WTC11 (cell line): ENCODE data around the gene MYL7. TPM values are rescaled to one million over a fixed set of nuclear protein-coding genes. Genes with fewer than 3 reads are reported as not detected.

Experiments used
- ATAC-seq: fragments of 200-7000 bp; cut with Tn5 transposase; 2 replicates; pipeline ENCODE4 v1.10.0; 2021; ENCODE audit warnings: mild to moderate bottlenecking, moderate library complexity
- CTCF ChIA-PET: fragments of 300-600 bp; sonication (Branson Sonifier 250); formaldehyde crosslinking; loops from one replicate; lab custom pipeline; 2021; ENCODE audit warnings: antibody characterized with exemption; lab: Charles Lee
- POLR2A ChIA-PET: fragments of 350-600 bp; sonication (Branson Sonifier 250); formaldehyde crosslinking; loops from one replicate; lab custom pipeline; 2021; ENCODE audit warnings: antibody characterized with exemption; lab: Charles Lee
- DNase-seq: peaks from one replicate; pipeline ENCODE4 v3.0.0; 2021; ENCODE audit warnings: low spot score
- H3K27ac Mint-ChIP-seq: 2 replicates; pipeline ENCODE4 v1.8.0; 2021; ENCODE audit warnings: mixed read lengths
- H3K27me3 Mint-ChIP-seq: 2 replicates; pipeline ENCODE4 v1.8.0; 2021; ENCODE audit warnings: low read depth, mild to moderate bottlenecking, moderate library complexity, mixed read lengths
- H3K36me3 Mint-ChIP-seq: 2 replicates; pipeline ENCODE4 v1.8.0; 2021; ENCODE audit warnings: mixed read lengths
- H3K4me1 Mint-ChIP-seq: 2 replicates; pipeline ENCODE4 v1.8.0; 2022; ENCODE audit warnings: mixed read lengths
- H3K4me3 Mint-ChIP-seq: 2 replicates; pipeline ENCODE4 v1.8.0; 2021; ENCODE audit warnings: mild to moderate bottlenecking, moderate library complexity, mixed read lengths
- H3K9me3 Mint-ChIP-seq: 2 replicates; pipeline ENCODE4 v1.8.0; 2021; ENCODE audit warnings: mixed read lengths
- CREB1 ChIP-seq: sonication (generic); formaldehyde crosslinking; IDR thresholded peaks from 2 replicates; pipeline ENCODE4 v1.8.0; 2023; ENCODE audit warnings: mild to moderate bottlenecking, missing genetic modification reagents
- E2F1 ChIP-seq: sonication (generic); formaldehyde crosslinking; IDR thresholded peaks from 2 replicates; pipeline ENCODE4 v1.8.0; 2022; ENCODE audit warnings: mild to moderate bottlenecking, missing genetic modification reagents
- FOXP1 ChIP-seq: sonication (generic); formaldehyde crosslinking; IDR thresholded peaks from 2 replicates; pipeline ENCODE4 v1.8.0; 2022; ENCODE audit warnings: missing genetic modification reagents, mild to moderate bottlenecking, moderate library complexity, borderline replicate concordance
- MAX ChIP-seq: sonication (generic); formaldehyde crosslinking; IDR thresholded peaks from 2 replicates; pipeline ENCODE4 v1.8.0; 2022; ENCODE audit warnings: mild to moderate bottlenecking, missing genetic modification reagents
- NR2C2 ChIP-seq: sonication (generic); formaldehyde crosslinking; IDR thresholded peaks from 2 replicates; pipeline ENCODE4 v1.8.0; 2022; ENCODE audit warnings: mild to moderate bottlenecking, missing genetic modification reagents
- PRRX2 ChIP-seq: fragments of 250-450 bp; sonication (Bioruptor Pico); IDR thresholded peaks from 2 replicates; pipeline ENCODE4 v1.8.0; 2021; ENCODE audit warnings: mild to moderate bottlenecking
- SMAD4 ChIP-seq: sonication (generic); formaldehyde crosslinking; IDR thresholded peaks from 2 replicates; pipeline ENCODE4 v1.8.0; 2022; ENCODE audit warnings: mild to moderate bottlenecking, missing genetic modification reagents
- TCF7 ChIP-seq: sonication (generic); formaldehyde crosslinking; IDR thresholded peaks from 2 replicates; pipeline ENCODE4 v1.8.0; 2022; ENCODE audit warnings: mild to moderate bottlenecking, low read depth, missing genetic modification reagents, moderate library complexity
- USF2 ChIP-seq: sonication (generic); formaldehyde crosslinking; IDR thresholded peaks from 2 replicates; pipeline ENCODE4 v1.8.1; 2023; ENCODE audit warnings: mild to moderate bottlenecking, missing genetic modification reagents, moderate library complexity
- ZNF121 ChIP-seq: sonication (generic); formaldehyde crosslinking; IDR thresholded peaks from 2 replicates; pipeline ENCODE4 v1.8.0; 2023; ENCODE audit warnings: missing genetic modification reagents
- ZNF232 ChIP-seq: sonication (generic); formaldehyde crosslinking; IDR thresholded peaks from 2 replicates; pipeline ENCODE4 v1.8.0; 2022; ENCODE audit warnings: mild to moderate bottlenecking, missing genetic modification reagents
- ZNF263 ChIP-seq: sonication (generic); formaldehyde crosslinking; IDR thresholded peaks from 2 replicates; pipeline ENCODE4 v1.8.1; 2022; ENCODE audit warnings: low read depth, mild to moderate bottlenecking, moderate library complexity, missing genetic modification reagents
- ZNF671 ChIP-seq: fragments of 250-450 bp; sonication (Bioruptor Pico); IDR thresholded peaks from 2 replicates; pipeline ENCODE4 v1.8.0; 2021; ENCODE audit warnings: mild to moderate bottlenecking
- total RNA-seq: library from RNA; stranded (reverse); gene quantifications from 3 replicates; pipeline ENCODE4 v1.2.3, GENCODE V29; 2021
- TF ChIP-seq, protein P1 (sequence below): sonication (generic); formaldehyde crosslinking; IDR thresholded peaks from 2 replicates; pipeline ENCODE4 v1.8.1; 2023; ENCODE audit warnings: mild to moderate bottlenecking, missing genetic modification reagents, borderline replicate concordance

Gene MYL7
- total RNA-seq, 1 experiment from 2014 or later = 0.90 TPM

GRCh38 chr7:44116789-44117666 is 24.1 kb downstream of the MYL7 start:
- no peak overlapping the region for H3K4me3 Mint-ChIP-seq
- POLR2A ChIA-PET = no interaction called here
- peaks cover 1% of the 10 kb centered on the region; the same call in 1 of the 2 replicates for H3K4me1 Mint-ChIP-seq
- H3K27me3 Mint-ChIP-seq = no peaks in the 10 kb centered on the region
- no peaks in the 10 kb centered on the region for H3K9me3 Mint-ChIP-seq
- CTCF ChIA-PET = interaction anchor here (1.7 kb wide), 1 partner anchor 12 kb away, joined by 4 read pairs; no protein-coding TSS in a partner anchor
- TF ChIP-seq TCF7 (no peak), SMAD4 (CRISPR knock-in tag) (no peak), PRRX2 (CRISPR knock-in tag) (no peak), CREB1 (no peak), E2F1 (CRISPR knock-in tag) (no peak)
- peaks cover 53% of the 10 kb centered on the region for H3K36me3 Mint-ChIP-seq
- H3K27ac Mint-ChIP-seq = no peak overlapping the region
- ATAC-seq = no peak
- no peak for DNase-seq

DNA sequence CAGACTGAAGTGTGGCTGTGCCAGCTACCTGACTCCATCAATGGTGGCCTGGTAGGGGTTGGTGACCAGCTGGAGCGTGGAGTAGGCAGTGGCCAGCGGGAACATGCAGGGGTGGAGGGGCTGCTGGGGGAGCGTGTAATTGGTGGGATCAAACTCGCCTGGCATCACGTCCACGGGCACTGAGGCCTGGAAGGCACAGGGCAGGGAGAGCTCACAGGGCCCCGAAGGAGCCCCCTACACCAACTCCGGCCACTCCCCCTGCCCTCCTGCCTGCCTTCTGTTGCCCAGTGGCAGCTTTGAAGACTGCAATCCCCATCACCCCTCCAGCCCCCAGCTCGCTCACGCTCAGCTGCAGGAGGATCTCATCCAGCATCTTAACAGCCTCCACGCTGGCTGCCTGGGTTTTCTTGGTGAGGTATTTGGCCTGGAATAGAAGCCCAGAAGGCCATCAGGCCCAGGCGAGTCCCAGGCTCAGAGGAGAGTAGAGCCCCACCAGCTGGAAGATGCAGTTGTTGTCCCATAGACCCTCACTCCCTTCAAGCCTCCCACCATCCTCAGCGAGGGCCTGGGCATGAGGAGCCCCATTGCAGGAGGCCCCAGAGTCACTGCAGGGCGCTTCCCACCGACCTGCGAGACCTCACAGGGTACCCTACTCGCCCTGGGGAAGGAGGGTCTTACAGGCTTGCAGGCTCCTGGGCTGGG is 24.9 kb downstream of the MYL7 start:
- CTCF ChIA-PET = interaction anchor here (1.7 kb wide), 1 partner anchor 11 kb away, joined by 4 read pairs; no protein-coding TSS in a partner anchor

More for the DNA sequence above, 24.9 kb downstream of the MYL7 start:
- TF ChIP-seq FOXP1 (CRISPR knock-in tag) (no peak), MAX (CRISPR knock-in tag) (no peak), NR2C2 (CRISPR knock-in tag) (no peak), ZNF671 (no peak), ZNF121 (CRISPR knock-in tag) (no peak), ZNF263 (CRISPR knock-in tag) (no peak), ZNF232 (CRISPR knock-in tag) (no peak), USF2 (no peak)
- TF ChIP-seq, protein P1, sequence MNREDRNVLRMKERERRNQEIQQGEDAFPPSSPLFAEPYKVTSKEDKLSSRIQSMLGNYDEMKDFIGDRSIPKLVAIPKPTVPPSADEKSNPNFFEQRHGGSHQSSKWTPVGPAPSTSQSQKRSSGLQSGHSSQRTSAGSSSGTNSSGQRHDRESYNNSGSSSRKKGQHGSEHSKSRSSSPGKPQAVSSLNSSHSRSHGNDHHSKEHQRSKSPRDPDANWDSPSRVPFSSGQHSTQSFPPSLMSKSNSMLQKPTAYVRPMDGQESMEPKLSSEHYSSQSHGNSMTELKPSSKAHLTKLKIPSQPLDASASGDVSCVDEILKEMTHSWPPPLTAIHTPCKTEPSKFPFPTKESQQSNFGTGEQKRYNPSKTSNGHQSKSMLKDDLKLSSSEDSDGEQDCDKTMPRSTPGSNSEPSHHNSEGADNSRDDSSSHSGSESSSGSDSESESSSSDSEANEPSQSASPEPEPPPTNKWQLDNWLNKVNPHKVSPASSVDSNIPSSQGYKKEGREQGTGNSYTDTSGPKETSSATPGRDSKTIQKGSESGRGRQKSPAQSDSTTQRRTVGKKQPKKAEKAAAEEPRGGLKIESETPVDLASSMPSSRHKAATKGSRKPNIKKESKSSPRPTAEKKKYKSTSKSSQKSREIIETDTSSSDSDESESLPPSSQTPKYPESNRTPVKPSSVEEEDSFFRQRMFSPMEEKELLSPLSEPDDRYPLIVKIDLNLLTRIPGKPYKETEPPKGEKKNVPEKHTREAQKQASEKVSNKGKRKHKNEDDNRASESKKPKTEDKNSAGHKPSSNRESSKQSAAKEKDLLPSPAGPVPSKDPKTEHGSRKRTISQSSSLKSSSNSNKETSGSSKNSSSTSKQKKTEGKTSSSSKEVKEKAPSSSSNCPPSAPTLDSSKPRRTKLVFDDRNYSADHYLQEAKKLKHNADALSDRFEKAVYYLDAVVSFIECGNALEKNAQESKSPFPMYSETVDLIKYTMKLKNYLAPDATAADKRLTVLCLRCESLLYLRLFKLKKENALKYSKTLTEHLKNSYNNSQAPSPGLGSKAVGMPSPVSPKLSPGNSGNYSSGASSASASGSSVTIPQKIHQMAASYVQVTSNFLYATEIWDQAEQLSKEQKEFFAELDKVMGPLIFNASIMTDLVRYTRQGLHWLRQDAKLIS (CRISPR knock-in tag) = no peak
- H3K36me3 Mint-ChIP-seq = peaks cover 49% of the 10 kb centered on the region
- no peak for ATAC-seq
- H3K4me1 Mint-ChIP-seq = 0 out of 2 replicates have a peak, but pooled peaks cover 2% of the 10 kb centered on the region
- DNase-seq = no peak
- no peaks in the 10 kb centered on the region for H3K9me3 Mint-ChIP-seq
- POLR2A ChIA-PET = no interaction called here
- H3K27me3 Mint-ChIP-seq = no peaks in the 10 kb centered on the region
- no peak overlapping the region for H3K27ac Mint-ChIP-seq
- no peak overlapping the region for H3K4me3 Mint-ChIP-seq
